Hematopoietic multipotent progenitor cell treated with erythropoietin and hydrocortisone succinate and interleukin-3 and kit ligand, for 6 days (in vitro differentiated cells): Measurements from ENCODE around the gene TMCO6.
"Not testable (repeated sequence)": the region's sequence is repeated elsewhere in the genome, so short reads cannot be mapped to it uniquely, and the experiment has no call there.

ENCODE experiments used
- DNase-seq: peaks from one replicate; pipeline ENCODE4 v3.0.0-alpha.2; 2015

TMCO6 gene

GRCh38 chr5:140631036-140631417, 8.2 kb upstream of the TMCO6 start:
- no peak for DNase-seq

GRCh38 chr5:140631831-140632365, 7.4 kb upstream of the TMCO6 start:
- DNase-seq, result no peak

GRCh38 chr5:140632366-140633020, 6.8 kb upstream of the TMCO6 start:
- DNase-seq, result peak; percentile 80

GRCh38 chr5:140633021-140633471, 6.2 kb upstream of the TMCO6 start, which contains the start of gene CD14:
TSS of gene CD14 (minus strand) at chr5:140633175. CDS start at chr5:140633071, 104 bp downstream.
- peak; percentile 47 for DNase-seq

- DNase-seq, result no peak
Measured at GRCh38 chr5:140633501-140633900, 5.8 kb upstream of the TMCO6 start.

GRCh38 chr5:140634103-140634502, 5.1 kb upstream of the TMCO6 start:
- no peak for DNase-seq

GRCh38 chr5:140635291-140636257, 3.7 kb upstream of the TMCO6 start:
- DNase-seq, result no peak

GRCh38 chr5:140637371-140638100, 1.7 kb upstream of the TMCO6 start:
- DNase-seq, result no peak

- not testable (repeated sequence) for DNase-seq
Measured at GRCh38 chr5:140638898-140639147, 428 bp upstream of the TMCO6 start.

- no peak for DNase-seq
Measured at GRCh38 chr5:140641716-140642115, 2.5 kb downstream of the TMCO6 start.

GRCh38 chr5:140642718-140643117, 3.5 kb downstream of the TMCO6 start:
- DNase-seq, result no peak

- no peak for DNase-seq
Measured at GRCh38 chr5:140647042-140647419, 7.8 kb downstream of the TMCO6 start.

GRCh38 chr5:140658870-140659269, 19.6 kb downstream of the TMCO6 start:
- DNase-seq, result no peak

GRCh38 chr5:140660371-140660770, 21.1 kb downstream of the TMCO6 start:
- not testable (repeated sequence) for DNase-seq

- no peak for DNase-seq
Measured at GRCh38 chr5:140664030-140664358, 24.7 kb downstream of the TMCO6 start.

- peak; percentile 98 for DNase-seq
Measured at GRCh38 chr5:140664359-140665119, 25.3 kb downstream of the TMCO6 start, which contains the start of gene WDR55. TSS of gene WDR55 (plus strand) at chr5:140664904. CDS start at chr5:140664913, 9 bp downstream.

GRCh38 chr5:140671035-140671434, 31.8 kb downstream of the TMCO6 start:
- not testable (repeated sequence) for DNase-seq

GRCh38 chr5:140671472-140672125, 32.3 kb downstream of the TMCO6 start:
- no peak for DNase-seq

GRCh38 chr5:140672455-140673186, 33.4 kb downstream of the TMCO6 start:
- peak; percentile 47 for DNase-seq

GRCh38 chr5:140673187-140673976, 34.1 kb downstream of the TMCO6 start, which contains the start of gene DND1:
TSS of gene DND1 (minus strand) at chr5:140673576. CDS start at chr5:140673542, 34 bp downstream.
- no peak for DNase-seq
